GM12878 (cell line): ENCODE results near the gene CILP2. TPM values are rescaled to one million over a fixed set of nuclear protein-coding genes. Genes with fewer than 3 reads are reported as not detected.

Experiments
- ATAC-seq: fragments of 200-7000 bp; cut with Tn5 transposase; 3 replicates; pipeline ENCODE4 v1.9.1; 2020; ENCODE audit warnings: mild to moderate bottlenecking, moderate library complexity
- BruUV-seq: library from RNA; stranded (reverse); fragments of 400-500 nt; replicated peaks from 2 replicates; lab custom pipeline; 2021; lab: Mats Ljungman, UMichigan
- CTCF ChIA-PET: fragments of 300-600 bp; sonication (Branson Sonifier 250); formaldehyde crosslinking; extraction: SDS; loops from one replicate; lab custom pipeline; 2021; ENCODE audit warnings: inconsistent platforms; lab: Yijun Ruan, JAX
- POLR2A ChIA-PET: fragments of 350-600 bp; formaldehyde crosslinking; extraction: SDS; loops from one replicate; lab custom pipeline; 2021; ENCODE audit warnings: inconsistent platforms; lab: Charles Lee
- RAD21 ChIA-PET: fragments of 300-600 bp; sonication (Branson Sonifier 250); formaldehyde crosslinking; loops from one replicate; lab custom pipeline; 2023; ENCODE audit warnings: antibody characterized with exemption; ENCODE audit not compliant: unreplicated experiment; lab: Charles Lee
- SMC1A ChIA-PET: fragments of 300-600 bp; sonication (Branson Sonifier 250); formaldehyde crosslinking; loops from one replicate; lab custom pipeline; 2023; ENCODE audit not compliant: unreplicated experiment, uncharacterized antibody; lab: Charles Lee
- DNase-seq: peaks from one replicate; pipeline ENCODE4 v3.0.0-alpha.2; 2011; ENCODE audit warnings: low read depth, low spot score
- FAIRE-seq: peaks from 3 replicates; lab custom pipeline; 2011; peaks lifted over from hg19 to GRCh38; lab: Jason Lieb, UNC
- H2AFZ ChIP-seq: 2 replicates; pipeline ENCODE4 v1.6.0; 2011; ENCODE audit warnings: low read depth, low read length, control low read depth; ENCODE audit not compliant: control insufficient read depth
- H3K27ac ChIP-seq: 2 replicates; pipeline ENCODE4 v1.5.1; 2011; ENCODE audit warnings: control low read depth; ENCODE audit not compliant: control insufficient read depth, insufficient read depth
- H3K27me3 ChIP-seq, 2 experiments: replicated peaks in 1 of 2; 2 replicates each; pipeline versions ENCODE4 v1.6.0 to v1.6.1; 2011; ENCODE audit warnings: low read length in 1 of 2; ENCODE audit not compliant: control insufficient read depth in 2 of 2, insufficient read depth in 2 of 2
- H3K36me3 ChIP-seq, 2 experiments: 2 replicates each; pipeline ENCODE4 v1.5.1; 2011; ENCODE audit warnings: low read length in 1 of 2; ENCODE audit not compliant: control insufficient read depth in 2 of 2, insufficient read depth in 2 of 2
- H3K4me1 ChIP-seq: 2 replicates; pipeline ENCODE4 v1.6.1; 2011; ENCODE audit warnings: mild to moderate bottlenecking, low read length, moderate library complexity, mixed read lengths; ENCODE audit not compliant: control insufficient read depth, insufficient read depth
- H3K4me2 ChIP-seq: 2 replicates; pipeline ENCODE4 v1.6.0; 2011; ENCODE audit warnings: control low read depth; ENCODE audit not compliant: control insufficient read depth, insufficient read depth
- H3K4me3 ChIP-seq: fragments of 200-600 bp; sonication (generic); 2 replicates; pipeline ENCODE4 v1.5.1; 2016
- H3K79me2 ChIP-seq: 2 replicates; pipeline ENCODE4 v1.6.0; 2011; ENCODE audit warnings: low read length; ENCODE audit not compliant: control insufficient read depth, insufficient read depth
- H3K9ac ChIP-seq: 2 replicates; pipeline ENCODE4 v1.8.0; 2011; ENCODE audit warnings: low read length, control low read depth, mixed read lengths; ENCODE audit not compliant: control insufficient read depth, insufficient read depth
- H3K9me3 ChIP-seq: replicated peaks from 3 replicates; pipeline ENCODE4 v1.5.1; 2011; ENCODE audit warnings: mild to moderate bottlenecking, low read length; ENCODE audit not compliant: control insufficient read depth, insufficient read depth
- H4K20me1 ChIP-seq: 2 replicates; pipeline ENCODE4 v1.6.0; 2011; ENCODE audit not compliant: control insufficient read depth, insufficient read depth
- IKZF1 ChIP-seq: fragments of 450-650 bp; conservative IDR thresholded peaks from 2 replicates; pipeline ENCODE4 v1.6.1; 2017; ENCODE audit warnings: antibody characterized with exemption, mild to moderate bottlenecking
- KLF5 ChIP-seq: fragments of 450-650 bp; IDR thresholded peaks from 2 replicates; pipeline ENCODE4 v1.6.1; 2014; ENCODE audit warnings: mild to moderate bottlenecking; ENCODE audit not compliant: partially characterized antibody
- MEF2B ChIP-seq: fragments of 450-650 bp; IDR thresholded peaks from 2 replicates; pipeline ENCODE4 v1.6.1; 2018; ENCODE audit warnings: mild to moderate bottlenecking, moderate library complexity; ENCODE audit not compliant: partially characterized antibody, poor library complexity, severe bottlenecking
- NBN ChIP-seq: fragments of 450-650 bp; IDR thresholded peaks from 2 replicates; pipeline ENCODE4 v1.6.1; 2016
- NFYA ChIP-seq: IDR thresholded peaks from 2 replicates; pipeline ENCODE4 v1.6.1; 2011; ENCODE audit warnings: low read depth, mild to moderate bottlenecking, low read length, improper control_type of control experiment, borderline replicate concordance
- POLR2A ChIP-seq: IDR thresholded peaks from 2 replicates; pipeline ENCODE4 v1.6.1; 2011; ENCODE audit warnings: low read depth, mild to moderate bottlenecking, low read length
- POU2F2 ChIP-seq: IDR thresholded peaks from 3 replicates; pipeline ENCODE4 v1.6.1; 2011; ENCODE audit warnings: low read depth, mild to moderate bottlenecking, low read length, borderline replicate concordance
- RAD51 ChIP-seq: fragments of 450-650 bp; IDR thresholded peaks from 2 replicates; pipeline ENCODE4 v1.6.1; 2016; ENCODE audit warnings: moderate library complexity, mild to moderate bottlenecking, inconsistent platforms
- SPI1 ChIP-seq: IDR thresholded peaks from 2 replicates; pipeline ENCODE4 v1.6.1; 2011; ENCODE audit warnings: low read depth, mild to moderate bottlenecking, low read length, moderate library complexity, borderline replicate concordance; ENCODE audit not compliant: insufficient read depth
- TAF1 ChIP-seq: IDR thresholded peaks from 2 replicates; pipeline ENCODE4 v1.6.1; 2011; ENCODE audit warnings: mild to moderate bottlenecking, low read depth, low read length, borderline replicate concordance
- YBX1 ChIP-seq: fragments of 450-650 bp; IDR thresholded peaks from 2 replicates; pipeline ENCODE4 v1.6.1; 2016; ENCODE audit warnings: antibody characterized with exemption
- YY1 ChIP-seq: IDR thresholded peaks from 2 replicates; pipeline ENCODE4 v1.6.1; 2011; ENCODE audit warnings: low read depth, mild to moderate bottlenecking, low read length
- ZNF274 ChIP-seq: IDR thresholded peaks from one replicate; pipeline ENCODE4 v1.8.0; 2011; ENCODE audit not compliant: insufficient read length, insufficient read depth
- ZZZ3 ChIP-seq: IDR thresholded peaks from 2 replicates; pipeline ENCODE4 v1.6.1; 2011; ENCODE audit warnings: low read depth; ENCODE audit not compliant: control insufficient read depth, insufficient read length
- WGBS: methylation state at CpG from one replicate; pipeline ENCODE4 v1.1.6; 2016; ENCODE audit warnings: low lambda C conversion rate; ENCODE audit not compliant: insufficient replicate concordance, insufficient coverage; ENCODE audit errors: missing lambda C conversion rate; 5-methylcytosine and 5-hydroxymethylcytosine counted together
- in situ Hi-C: fragments of 300-500 bp; cut with MboI; formaldehyde crosslinking; loops from 9 replicates; pipeline ENCODE4 v1.14.3; 2018; ENCODE audit warnings: mixed read lengths
- intact Hi-C: fragments of 100-400 bp; cut with micrococcal nuclease; formaldehyde crosslinking; loops from one replicate; pipeline ENCODE4 v1.14.2; 2022; ENCODE audit not compliant: unreplicated experiment
- polyA plus RNA-seq, 11 experiments: library from polyadenylated mRNA; depleted of rRNA in 4 of 11; unstranded in 6 of 11; stranded (reverse) in 5 of 11; fragments of >200 nt; fragmentation: Nextera tagmentation in 4 of 11; fragmentation: Illumina TruSeq in 1 of 11; extraction: Ambion mirVana in 4 of 11; extraction: Trizol in 1 of 11; gene quantifications; 1 replicate in 1 of 11; 2 replicates in 10 of 11; pipeline versions ENCODE4 v1.2.1 to v1.2.3, GENCODE V29; 2011 to 2016; ENCODE audit warnings: inconsistent platforms in 2 of 11, missing spikeins in 2 of 11, low read depth in 1 of 11
- total RNA-seq, 4 experiments: library from RNA; depleted of rRNA in 3 of 4; stranded (reverse); fragments of >200 nt in 3 of 4; fragmentation: Illumina TruSeq in 1 of 4; extraction: Trizol in 1 of 4; gene quantifications; 2 replicates each; pipeline versions ENCODE4 v1.2.1 to v1.2.3, GENCODE V29; 2013 to 2021
- TF ChIP-seq, protein P1 (sequence below): fragments of 450-650 bp; IDR thresholded peaks from 2 replicates; pipeline ENCODE4 v1.6.1; 2017; ENCODE audit warnings: mild to moderate bottlenecking, moderate library complexity

CILP2 gene
- total and polyA plus RNA-seq, 10 of the 15 experiments (the other 5 are each of a cell fraction or from before 2014, with no cell fraction given), result 0.05 to 0.08 (median 0.06) TPM; not detected in 6

- no peaks in the 10 kb centered on the region; the same call in 2 of the 3 replicates for H3K9me3 ChIP-seq
- H3K9ac ChIP-seq, result no peak overlapping the region
- SMC1A ChIA-PET, result interaction anchor here (1.8 kb wide), 1 partner anchor 9 kb away, joined by 6 read pairs; no protein-coding TSS in a partner anchor
- H3K4me1 ChIP-seq, result no peaks in the 10 kb centered on the region
- peaks cover 4 to 13% of the 10 kb centered on the region in 2 experiments; a peak in 3 of 4 replicates for H3K36me3 ChIP-seq
- in situ Hi-C loops (no loop called here), intact Hi-C loops (no loop called here)
- no peak overlapping the region for H3K4me2 ChIP-seq
- H3K27me3 ChIP-seq, result no peaks in the 10 kb centered on the region
- no peak for DNase-seq
- H4K20me1 ChIP-seq, result no peaks in the 10 kb centered on the region
- POLR2A ChIA-PET, result no interaction called here
- H3K27ac ChIP-seq, result no peak overlapping the region
- H3K4me3 ChIP-seq, result no peak overlapping the region
- RAD21 ChIA-PET, result no interaction called here
- 55% methylated on average over 7 of the region's 7 CpGs for WGBS
- no peaks in the 10 kb centered on the region for H3K79me2 ChIP-seq
- CTCF ChIA-PET, result interaction anchor here (0.6 kb wide), 1 partner anchor 10 kb away, joined by 3 read pairs; no protein-coding TSS in a partner anchor
- no peak for ATAC-seq
- no peak overlapping the region for H2AFZ ChIP-seq
- BruUV-seq, result no TSS peak
- no peak for FAIRE-seq
- TF ChIP-seq ZNF274 (no peak), MEF2B (no peak), POLR2A (no peak), NFYA (no peak), KLF5 (no peak), YBX1 (no peak), ZZZ3 (no peak), RAD51 (no peak), POU2F2 (no peak), IKZF1 (no peak), TAF1 (no peak), YY1 (no peak), SPI1 (no peak), NBN (no peak)
- TF ChIP-seq, protein P1, sequence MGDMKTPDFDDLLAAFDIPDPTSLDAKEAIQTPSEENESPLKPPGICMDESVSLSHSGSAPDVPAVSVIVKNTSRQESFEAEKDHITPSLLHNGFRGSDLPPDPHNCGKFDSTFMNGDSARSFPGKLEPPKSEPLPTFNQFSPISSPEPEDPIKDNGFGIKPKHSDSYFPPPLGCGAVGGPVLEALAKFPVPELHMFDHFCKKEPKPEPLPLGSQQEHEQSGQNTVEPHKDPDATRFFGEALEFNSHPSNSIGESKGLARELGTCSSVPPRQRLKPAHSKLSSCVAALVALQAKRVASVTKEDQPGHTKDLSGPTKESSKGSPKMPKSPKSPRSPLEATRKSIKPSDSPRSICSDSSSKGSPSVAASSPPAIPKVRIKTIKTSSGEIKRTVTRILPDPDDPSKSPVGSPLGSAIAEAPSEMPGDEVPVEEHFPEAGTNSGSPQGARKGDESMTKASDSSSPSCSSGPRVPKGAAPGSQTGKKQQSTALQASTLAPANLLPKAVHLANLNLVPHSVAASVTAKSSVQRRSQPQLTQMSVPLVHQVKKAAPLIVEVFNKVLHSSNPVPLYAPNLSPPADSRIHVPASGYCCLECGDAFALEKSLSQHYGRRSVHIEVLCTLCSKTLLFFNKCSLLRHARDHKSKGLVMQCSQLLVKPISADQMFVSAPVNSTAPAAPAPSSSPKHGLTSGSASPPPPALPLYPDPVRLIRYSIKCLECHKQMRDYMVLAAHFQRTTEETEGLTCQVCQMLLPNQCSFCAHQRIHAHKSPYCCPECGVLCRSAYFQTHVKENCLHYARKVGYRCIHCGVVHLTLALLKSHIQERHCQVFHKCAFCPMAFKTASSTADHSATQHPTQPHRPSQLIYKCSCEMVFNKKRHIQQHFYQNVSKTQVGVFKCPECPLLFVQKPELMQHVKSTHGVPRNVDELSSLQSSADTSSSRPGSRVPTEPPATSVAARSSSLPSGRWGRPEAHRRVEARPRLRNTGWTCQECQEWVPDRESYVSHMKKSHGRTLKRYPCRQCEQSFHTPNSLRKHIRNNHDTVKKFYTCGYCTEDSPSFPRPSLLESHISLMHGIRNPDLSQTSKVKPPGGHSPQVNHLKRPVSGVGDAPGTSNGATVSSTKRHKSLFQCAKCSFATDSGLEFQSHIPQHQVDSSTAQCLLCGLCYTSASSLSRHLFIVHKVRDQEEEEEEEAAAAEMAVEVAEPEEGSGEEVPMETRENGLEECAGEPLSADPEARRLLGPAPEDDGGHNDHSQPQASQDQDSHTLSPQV, result no peak
Measured at GRCh38 chr19:19566306-19566705, 28.2 kb downstream of the CILP2 start.
